Ishikawa (cell line): ENCODE results near the gene GNAT2.

Source experiments
- CEBPB ChIP-seq: IDR thresholded peaks from 2 replicates; pipeline ENCODE4 v1.6.1; 2012
- CREB1 ChIP-seq: IDR thresholded peaks from 2 replicates; pipeline ENCODE4 v1.6.1; 2012; ENCODE audit warnings: low read depth
- EP300 ChIP-seq: IDR thresholded peaks from 2 replicates; pipeline ENCODE4 v1.6.1; 2012; ENCODE audit warnings: borderline replicate concordance
- FOXM1 ChIP-seq: IDR thresholded peaks from 2 replicates; pipeline ENCODE4 v1.6.1; 2012; ENCODE audit warnings: low read depth, borderline replicate concordance
- NFIC ChIP-seq: IDR thresholded peaks from 2 replicates; pipeline ENCODE4 v1.6.1; 2012
- RAD21 ChIP-seq: IDR thresholded peaks from 2 replicates; pipeline ENCODE4 v1.6.1; 2012; ENCODE audit warnings: low read depth
- TAF1 ChIP-seq: IDR thresholded peaks from 2 replicates; pipeline ENCODE4 v1.6.1; 2012; ENCODE audit warnings: low read depth, mild to moderate bottlenecking
- TCF12 ChIP-seq: IDR thresholded peaks from 2 replicates; pipeline ENCODE4 v1.6.1; 2012; ENCODE audit warnings: low read depth
- TEAD4 ChIP-seq: IDR thresholded peaks from 2 replicates; pipeline ENCODE4 v1.6.1; 2012
- YY1 ChIP-seq: IDR thresholded peaks from 2 replicates; pipeline ENCODE4 v1.6.1; 2012; ENCODE audit warnings: low read depth
- TF ChIP-seq, protein P1 (sequence below): IDR thresholded peaks from 2 replicates; pipeline ENCODE4 v1.6.1; 2012; ENCODE audit warnings: low read depth, mild to moderate bottlenecking
- TF ChIP-seq, protein P2 (sequence below): IDR thresholded peaks from 2 replicates; pipeline ENCODE4 v1.6.1; 2012

DNA sequence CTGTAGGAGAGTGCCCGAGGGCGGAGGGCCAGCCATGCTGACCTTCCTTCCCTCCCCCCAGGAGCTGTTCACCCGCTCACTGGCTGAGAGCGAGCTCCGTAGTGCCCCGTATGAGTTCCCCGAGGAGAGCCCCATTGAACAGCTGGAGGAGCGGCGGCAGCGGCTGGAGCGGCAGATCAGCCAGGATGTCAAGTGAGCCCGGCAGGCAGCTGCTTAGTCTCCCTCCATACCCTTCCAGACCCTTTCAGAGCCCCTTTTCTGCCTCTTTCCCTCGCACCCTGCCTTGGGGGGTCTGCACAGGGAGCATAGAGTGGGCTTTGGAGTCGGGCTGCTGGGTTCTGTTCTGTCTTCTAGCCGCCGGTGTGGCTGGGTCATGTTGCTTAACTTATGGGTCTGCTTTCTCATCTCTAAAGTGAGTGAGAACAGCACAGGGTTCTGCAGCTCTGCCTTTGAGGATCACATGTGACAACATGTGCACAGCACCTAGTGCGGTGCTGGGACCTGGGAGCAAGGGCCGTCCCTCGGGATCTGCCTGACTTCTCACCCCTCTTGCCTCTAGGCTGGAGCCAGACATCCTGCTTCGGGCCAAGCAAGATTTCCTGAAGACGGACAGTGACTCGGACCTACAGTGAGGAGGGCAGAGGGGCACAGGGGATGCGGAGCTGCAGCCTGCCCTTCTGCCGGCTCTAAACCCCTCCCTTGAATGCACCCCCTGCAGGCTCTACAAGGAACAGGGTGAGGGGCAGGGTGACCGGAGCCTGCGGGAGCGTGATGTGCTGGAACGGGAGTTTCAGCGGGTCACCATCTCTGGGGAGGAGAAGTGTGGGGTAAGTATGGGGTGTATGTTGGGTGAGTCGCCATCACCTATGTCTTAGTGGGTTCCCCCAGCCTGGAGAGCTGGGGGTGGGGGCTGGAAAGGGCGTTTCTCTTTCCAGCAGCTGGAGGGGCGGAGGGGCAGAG is 6.5 kb upstream of the GNAT2 start:
- TF ChIP-seq YY1 (no peak), CREB1 (no peak), RAD21 (no peak), TAF1 (no peak), TEAD4 (no peak), FOXM1 (no peak), NFIC (no peak), EP300 (no peak), TCF12 (no peak), CEBPB (no peak)
- TF ChIP-seq, protein P1, sequence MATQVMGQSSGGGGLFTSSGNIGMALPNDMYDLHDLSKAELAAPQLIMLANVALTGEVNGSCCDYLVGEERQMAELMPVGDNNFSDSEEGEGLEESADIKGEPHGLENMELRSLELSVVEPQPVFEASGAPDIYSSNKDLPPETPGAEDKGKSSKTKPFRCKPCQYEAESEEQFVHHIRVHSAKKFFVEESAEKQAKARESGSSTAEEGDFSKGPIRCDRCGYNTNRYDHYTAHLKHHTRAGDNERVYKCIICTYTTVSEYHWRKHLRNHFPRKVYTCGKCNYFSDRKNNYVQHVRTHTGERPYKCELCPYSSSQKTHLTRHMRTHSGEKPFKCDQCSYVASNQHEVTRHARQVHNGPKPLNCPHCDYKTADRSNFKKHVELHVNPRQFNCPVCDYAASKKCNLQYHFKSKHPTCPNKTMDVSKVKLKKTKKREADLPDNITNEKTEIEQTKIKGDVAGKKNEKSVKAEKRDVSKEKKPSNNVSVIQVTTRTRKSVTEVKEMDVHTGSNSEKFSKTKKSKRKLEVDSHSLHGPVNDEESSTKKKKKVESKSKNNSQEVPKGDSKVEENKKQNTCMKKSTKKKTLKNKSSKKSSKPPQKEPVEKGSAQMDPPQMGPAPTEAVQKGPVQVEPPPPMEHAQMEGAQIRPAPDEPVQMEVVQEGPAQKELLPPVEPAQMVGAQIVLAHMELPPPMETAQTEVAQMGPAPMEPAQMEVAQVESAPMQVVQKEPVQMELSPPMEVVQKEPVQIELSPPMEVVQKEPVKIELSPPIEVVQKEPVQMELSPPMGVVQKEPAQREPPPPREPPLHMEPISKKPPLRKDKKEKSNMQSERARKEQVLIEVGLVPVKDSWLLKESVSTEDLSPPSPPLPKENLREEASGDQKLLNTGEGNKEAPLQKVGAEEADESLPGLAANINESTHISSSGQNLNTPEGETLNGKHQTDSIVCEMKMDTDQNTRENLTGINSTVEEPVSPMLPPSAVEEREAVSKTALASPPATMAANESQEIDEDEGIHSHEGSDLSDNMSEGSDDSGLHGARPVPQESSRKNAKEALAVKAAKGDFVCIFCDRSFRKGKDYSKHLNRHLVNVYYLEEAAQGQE, result no peak
- TF ChIP-seq, protein P2, sequence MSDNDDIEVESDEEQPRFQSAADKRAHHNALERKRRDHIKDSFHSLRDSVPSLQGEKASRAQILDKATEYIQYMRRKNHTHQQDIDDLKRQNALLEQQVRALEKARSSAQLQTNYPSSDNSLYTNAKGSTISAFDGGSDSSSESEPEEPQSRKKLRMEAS, result no peak
